ENCODE results near the gene SCO2. TPM values are rescaled to one million over a fixed set of nuclear protein-coding genes. Genes with fewer than 3 reads are reported as not detected.

SCO2 gene
- total and polyA plus RNA-seq, 11 donors = 0.67 to 2.6 (median 1.1) TPM; not detected in 6

DNA sequence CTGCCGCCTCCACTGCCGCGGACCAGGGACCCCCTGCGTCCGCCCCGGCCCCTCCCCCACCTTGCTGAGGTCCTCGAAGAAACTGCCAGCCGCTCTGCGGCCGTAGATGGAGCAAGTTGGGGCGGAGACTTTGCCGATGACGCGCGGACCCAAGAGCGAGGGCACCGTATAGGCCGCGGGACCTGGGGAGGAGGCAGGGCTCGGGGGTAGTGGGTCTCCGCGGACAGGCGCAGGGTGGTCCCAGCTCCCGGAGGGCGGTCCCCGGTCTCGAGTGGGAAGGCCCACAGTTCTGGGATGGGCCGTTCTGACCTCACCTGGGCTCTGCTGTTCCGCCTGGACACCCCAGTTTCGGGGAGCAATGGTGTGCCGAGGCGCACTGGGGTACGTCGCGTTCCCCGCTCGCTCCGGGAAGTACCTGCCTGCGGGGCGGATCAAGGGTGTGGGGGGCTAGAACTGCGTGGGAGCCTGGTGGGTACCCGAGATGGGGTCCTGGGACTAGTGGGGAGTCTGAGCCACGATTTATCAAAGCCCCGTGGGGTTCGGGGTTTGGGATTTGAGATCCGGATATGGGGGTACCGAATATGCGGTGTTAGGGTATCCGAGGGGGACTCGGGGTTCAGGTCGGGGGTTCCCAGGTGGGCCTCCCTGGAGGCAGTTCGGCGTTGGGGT is 5.6 kb upstream of the SCO2 start:
- Histone ChIP-seq H3K27me3 (peaks cover 0 to 61% (median 6%) of the 10 kb centered on the region in 9 donors), H3K9me3 (no peaks in the 10 kb centered on the region), H3K27ac (peak overlapping the region; percentile 78 to 98 (median 94)), H3K4me3 (peak overlapping the region; percentile 48 to 89 (median 72)), H3K36me3 (peaks cover 0 to 17% (median 0%) of the 10 kb centered on the region in 9 donors), H3K4me1 (peaks cover 0 to 72% (median 31%) of the 10 kb centered on the region in 12 donors)
- ATAC-seq = peak; percentile 35 to 58 (median 50)
- intact Hi-C loops (cut with DNase I) = no loop called here
- 3 to 6% (median 4%) methylated on average over 30 to 53 of the region's 53 CpGs for WGBS, 4 donors
- DNase-seq = peak; percentile 84 to 94 (median 90)
- peak in 1 of 2 donors; percentile 55 for TF ChIP-seq POLR2A (IDR thresholded peaks at IDR 0.05)
- TF ChIP-seq, protein P1, sequence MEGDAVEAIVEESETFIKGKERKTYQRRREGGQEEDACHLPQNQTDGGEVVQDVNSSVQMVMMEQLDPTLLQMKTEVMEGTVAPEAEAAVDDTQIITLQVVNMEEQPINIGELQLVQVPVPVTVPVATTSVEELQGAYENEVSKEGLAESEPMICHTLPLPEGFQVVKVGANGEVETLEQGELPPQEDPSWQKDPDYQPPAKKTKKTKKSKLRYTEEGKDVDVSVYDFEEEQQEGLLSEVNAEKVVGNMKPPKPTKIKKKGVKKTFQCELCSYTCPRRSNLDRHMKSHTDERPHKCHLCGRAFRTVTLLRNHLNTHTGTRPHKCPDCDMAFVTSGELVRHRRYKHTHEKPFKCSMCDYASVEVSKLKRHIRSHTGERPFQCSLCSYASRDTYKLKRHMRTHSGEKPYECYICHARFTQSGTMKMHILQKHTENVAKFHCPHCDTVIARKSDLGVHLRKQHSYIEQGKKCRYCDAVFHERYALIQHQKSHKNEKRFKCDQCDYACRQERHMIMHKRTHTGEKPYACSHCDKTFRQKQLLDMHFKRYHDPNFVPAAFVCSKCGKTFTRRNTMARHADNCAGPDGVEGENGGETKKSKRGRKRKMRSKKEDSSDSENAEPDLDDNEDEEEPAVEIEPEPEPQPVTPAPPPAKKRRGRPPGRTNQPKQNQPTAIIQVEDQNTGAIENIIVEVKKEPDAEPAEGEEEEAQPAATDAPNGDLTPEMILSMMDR (IDR thresholded peaks at IDR 0.05) = no peak

DNA sequence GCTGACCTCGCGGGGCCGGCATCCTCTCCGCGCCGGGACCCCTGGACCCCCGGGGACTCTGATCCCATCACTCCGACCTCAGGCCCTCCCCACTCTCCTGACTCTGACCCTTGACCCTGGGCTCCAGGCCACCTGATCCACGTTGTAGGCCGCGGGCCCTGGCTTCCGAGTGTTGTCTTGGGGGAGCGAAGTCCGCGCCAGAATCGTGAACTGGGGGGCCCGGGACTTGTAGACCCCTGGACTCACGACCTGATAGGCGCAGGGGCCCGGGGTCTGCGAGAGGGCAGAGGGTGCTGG is 5.1 kb upstream of the SCO2 start:
- peak overlapping the region; percentile 78 to 98 (median 94) for H3K27ac ChIP-seq
- H3K27me3 ChIP-seq = peaks cover 0 to 59% (median 6%) of the 10 kb centered on the region in 9 donors
- H3K4me3 ChIP-seq = peak overlapping the region; percentile 48 to 89 (median 72)
- no peak for ATAC-seq
- intact Hi-C loops (cut with DNase I) = no loop called here
- TF ChIP-seq POLR2A (IDR thresholded peaks at IDR 0.05) = no peak
- TF ChIP-seq, protein P1 (IDR thresholded peaks at IDR 0.05) = no peak
- peaks cover 0 to 68% (median 31%) of the 10 kb centered on the region in 12 donors for H3K4me1 ChIP-seq
- no peaks in the 10 kb centered on the region for H3K9me3 ChIP-seq
- H3K36me3 ChIP-seq = peaks cover 0 to 17% (median 0%) of the 10 kb centered on the region in 9 donors
- DNase-seq = no peak
- WGBS, 4 donors = 0 to 4% (median 1%) methylated on average over 2 to 21 of the region's 21 CpGs

DNA sequence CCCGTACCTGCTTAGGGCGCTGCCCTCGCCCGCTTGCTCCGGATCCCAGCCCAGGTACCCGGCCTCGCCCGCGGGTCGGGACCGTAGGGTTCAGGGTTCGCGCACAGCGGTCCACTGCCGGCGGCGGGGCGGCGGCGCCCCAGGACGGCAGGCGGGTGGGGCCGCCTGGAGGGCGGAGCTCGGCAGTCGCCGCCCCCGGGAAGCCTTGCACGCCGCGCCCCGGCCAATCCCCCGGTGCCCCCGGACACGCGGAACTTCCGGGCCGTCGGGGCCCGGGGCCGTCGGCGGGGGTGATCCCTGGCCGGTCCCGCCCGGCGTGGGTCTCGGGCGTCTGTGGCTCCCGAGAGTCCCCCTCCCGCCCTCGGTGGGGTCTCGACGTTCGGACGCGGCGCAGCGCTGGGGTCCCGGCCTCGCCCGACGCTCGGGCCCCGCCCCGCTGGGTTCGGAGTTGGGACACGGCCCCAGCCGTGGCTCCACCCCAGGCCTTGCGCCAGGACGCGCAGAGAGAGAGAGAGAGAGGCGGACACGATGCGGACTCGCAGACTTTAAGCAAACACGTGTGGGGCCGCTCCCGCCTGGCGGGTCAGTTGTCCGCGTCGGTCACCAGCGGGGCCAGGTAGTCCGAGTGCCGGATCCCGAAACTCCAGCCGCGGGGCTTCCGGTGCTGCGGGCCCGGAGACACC is 4.6 kb upstream of the SCO2 start, which contains the start of gene TYMP:
TSS of gene TYMP (minus strand) at position 116 of the 683 bp plus-strand sequence. CDS start 303 bp downstream, outside the sequence.
- intact Hi-C loops (cut with DNase I) = loop anchor here in 3 of 10 donors (1.0 to 10.0 kb wide), 4 partner anchors 32 to 285 kb away; partner anchors contain the start of genes SYCE3 (in 1 of the 3) and TUBGCP6 (in 1 of the 3)
- DNase-seq (peak; percentile 84 to 94 (median 89)), ATAC-seq (peak in 3 of 4 donors; percentile 36 to 47 (median 45))
- H3K27ac ChIP-seq = peak within 1 kb of the TSS; percentile 78 to 98 (median 94)
- H3K36me3 ChIP-seq = peaks cover 0 to 19% (median 0%) of the 10 kb centered on the region in 9 donors
- peaks cover 0 to 55% (median 6%) of the 10 kb centered on the region in 9 donors for H3K27me3 ChIP-seq
- H3K4me3 ChIP-seq = peak within 1 kb of the TSS; percentile 48 to 89 (median 72)
- 0 to 2% (median 1%) methylated on average over 12 to 92 of the region's 92 CpGs for WGBS, 4 donors
- no peaks in the 10 kb centered on the region for H3K9me3 ChIP-seq
- TF ChIP-seq, protein P1 (IDR thresholded peaks at IDR 0.05) = no peak
- TF ChIP-seq POLR2A (IDR thresholded peaks at IDR 0.05) = peak in 1 of 2 donors; percentile 68
- H3K4me1 ChIP-seq = peaks cover 0 to 65% (median 33%) of the 10 kb centered on the region in 12 donors

Data from heart left ventricle (tissue), 16 donors.